Measurements from ENCODE around the gene DNAJC15. TPM values are rescaled to one million over a fixed set of nuclear protein-coding genes. Genes with fewer than 3 reads are reported as not detected.

DNAJC15 gene
- total RNA-seq, 2 donors from 2014 or later = 7.6 to 10.7 TPM

- Histone ChIP-seq H3K36me3 (no peaks in the 10 kb centered on the region), H3K4me3 (no peak overlapping the region), H3K9me3 (no peaks in the 10 kb centered on the region), H3K27me3 (replicated peaks; ENCODE audit: insufficient read depth) (no peaks in the 10 kb centered on the region), H3K27ac (no peak overlapping the region), H3K4me1 (ENCODE audit: control insufficient read depth in 1 of 2, low read depth in 2 of 2) (no peaks in the 10 kb centered on the region)
- ATAC-seq (ENCODE audit: insufficient number of reproducible peaks, low FRiP score, low read depth) (no peak), DNase-seq (ENCODE audit: low spot score) (no peak)
- TF ChIP-seq, protein P1, sequence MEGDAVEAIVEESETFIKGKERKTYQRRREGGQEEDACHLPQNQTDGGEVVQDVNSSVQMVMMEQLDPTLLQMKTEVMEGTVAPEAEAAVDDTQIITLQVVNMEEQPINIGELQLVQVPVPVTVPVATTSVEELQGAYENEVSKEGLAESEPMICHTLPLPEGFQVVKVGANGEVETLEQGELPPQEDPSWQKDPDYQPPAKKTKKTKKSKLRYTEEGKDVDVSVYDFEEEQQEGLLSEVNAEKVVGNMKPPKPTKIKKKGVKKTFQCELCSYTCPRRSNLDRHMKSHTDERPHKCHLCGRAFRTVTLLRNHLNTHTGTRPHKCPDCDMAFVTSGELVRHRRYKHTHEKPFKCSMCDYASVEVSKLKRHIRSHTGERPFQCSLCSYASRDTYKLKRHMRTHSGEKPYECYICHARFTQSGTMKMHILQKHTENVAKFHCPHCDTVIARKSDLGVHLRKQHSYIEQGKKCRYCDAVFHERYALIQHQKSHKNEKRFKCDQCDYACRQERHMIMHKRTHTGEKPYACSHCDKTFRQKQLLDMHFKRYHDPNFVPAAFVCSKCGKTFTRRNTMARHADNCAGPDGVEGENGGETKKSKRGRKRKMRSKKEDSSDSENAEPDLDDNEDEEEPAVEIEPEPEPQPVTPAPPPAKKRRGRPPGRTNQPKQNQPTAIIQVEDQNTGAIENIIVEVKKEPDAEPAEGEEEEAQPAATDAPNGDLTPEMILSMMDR (IDR thresholded peaks at IDR 0.05) = no peak
These were observed 7.2 kb upstream of the DNAJC15 start for GRCh38 chr13:43016226-43016625.

DNA sequence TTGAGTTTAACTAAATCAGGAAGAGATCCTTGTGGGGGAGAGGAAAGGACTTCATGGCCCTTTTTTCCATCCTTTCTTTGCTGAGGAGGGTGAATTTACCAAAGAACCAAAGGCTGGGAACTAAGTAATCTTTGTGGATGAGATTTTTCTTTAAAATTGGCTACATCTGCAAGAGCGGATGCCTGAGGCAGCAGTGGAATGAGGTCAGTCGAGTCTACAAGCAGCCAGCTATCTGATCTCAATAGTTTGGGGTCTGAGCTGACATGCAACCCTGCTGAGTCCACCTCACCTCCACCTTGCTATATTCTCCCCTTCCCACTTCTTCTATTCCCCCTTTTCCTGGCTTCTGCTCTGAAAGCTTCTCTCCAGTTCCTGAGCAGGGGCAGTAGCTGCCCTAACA is 3.6 kb upstream of the DNAJC15 start:
- Histone ChIP-seq H3K4me1 (ENCODE audit: control insufficient read depth in 1 of 2, low read depth in 2 of 2) (peaks cover 0 to 14% of the 10 kb centered on the region in 2 donors), H3K4me3 (no peak overlapping the region), H3K27me3 (replicated peaks; ENCODE audit: insufficient read depth) (no peaks in the 10 kb centered on the region), H3K27ac (no peak overlapping the region), H3K36me3 (no peaks in the 10 kb centered on the region), H3K9me3 (no peaks in the 10 kb centered on the region)
- ATAC-seq (ENCODE audit: insufficient number of reproducible peaks, low FRiP score, low read depth) = no peak
- TF ChIP-seq, protein P1 (IDR thresholded peaks at IDR 0.05) = no peak
- DNase-seq (ENCODE audit: low spot score) = no peak

GRCh38 chr13:43020794-43021193 is 2.6 kb upstream of the DNAJC15 start:
- no peak for ATAC-seq (ENCODE audit: insufficient number of reproducible peaks, low FRiP score, low read depth)
- TF ChIP-seq, protein P1 (IDR thresholded peaks at IDR 0.05) = no peak
- Histone ChIP-seq H3K27me3 (replicated peaks; ENCODE audit: insufficient read depth) (no peaks in the 10 kb centered on the region), H3K4me1 (ENCODE audit: control insufficient read depth in 1 of 2, low read depth in 2 of 2) (peaks cover 3 to 24% of the 10 kb centered on the region in 2 donors), H3K9me3 (no peaks in the 10 kb centered on the region), H3K36me3 (no peaks in the 10 kb centered on the region), H3K4me3 (no peak overlapping the region), H3K27ac (no peak overlapping the region)
- DNase-seq (ENCODE audit: low spot score) = no peak

DNA sequence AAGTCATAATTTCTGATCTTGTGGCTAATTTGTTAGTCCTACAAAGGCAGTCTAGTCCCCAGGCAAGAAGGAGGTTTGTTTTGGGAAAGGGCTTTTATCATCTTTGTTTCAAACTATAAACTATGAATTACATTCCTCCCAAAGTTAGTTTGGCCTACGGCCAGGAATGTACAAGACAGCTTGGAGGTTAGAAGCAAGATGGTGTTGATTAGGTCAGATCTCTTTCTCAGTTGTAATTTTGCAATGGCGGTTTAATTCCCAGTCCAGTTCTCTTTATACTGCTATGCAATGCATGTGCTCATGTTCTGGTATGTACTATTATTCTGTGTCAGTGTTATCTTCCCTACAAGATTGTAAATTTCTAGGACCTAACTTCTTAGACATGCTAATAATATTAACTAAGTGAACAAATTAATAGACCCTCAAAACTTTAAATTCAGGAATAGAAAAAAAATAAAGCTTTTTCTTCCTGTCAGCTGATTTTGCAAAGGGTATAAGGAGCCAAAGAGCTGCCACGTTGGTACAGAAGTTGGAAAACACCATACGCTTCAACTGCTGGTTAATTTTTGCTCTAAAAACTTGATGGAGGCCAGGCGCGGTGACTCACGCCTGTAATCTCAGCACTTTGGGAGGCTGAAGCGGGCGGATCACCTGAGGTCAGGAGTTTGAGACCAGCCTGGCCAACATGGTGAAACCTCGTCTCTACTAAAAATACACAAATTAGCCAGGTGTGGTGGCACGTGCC is 1.3 kb upstream of the DNAJC15 start:
- no peak overlapping the region for H3K4me3 ChIP-seq
- no peaks in the 10 kb centered on the region for H3K36me3 ChIP-seq
- no peak overlapping the region for H3K27ac ChIP-seq
- H3K4me1 ChIP-seq (ENCODE audit: control insufficient read depth in 1 of 2, low read depth in 2 of 2) = peaks cover 9 to 34% of the 10 kb centered on the region in 2 donors
- no peaks in the 10 kb centered on the region for H3K9me3 ChIP-seq
- no peaks in the 10 kb centered on the region for H3K27me3 ChIP-seq (replicated peaks; ENCODE audit: insufficient read depth)
- TF ChIP-seq, protein P1 (IDR thresholded peaks at IDR 0.05) = no peak
- ATAC-seq (ENCODE audit: insufficient number of reproducible peaks, low FRiP score, low read depth) (no peak), DNase-seq (ENCODE audit: low spot score) (no peak)

- Histone ChIP-seq H3K9me3 (no peaks in the 10 kb centered on the region), H3K4me3 (peak overlapping the region; percentile 83), H3K27ac (peak overlapping the region; percentile 71 to 84), H3K4me1 (ENCODE audit: control insufficient read depth in 1 of 2, low read depth in 2 of 2) (peaks cover 9 to 34% of the 10 kb centered on the region in 2 donors), H3K27me3 (replicated peaks; ENCODE audit: insufficient read depth) (no peaks in the 10 kb centered on the region), H3K36me3 (no peaks in the 10 kb centered on the region)
- DNase-seq (ENCODE audit: low spot score) = no peak
- ATAC-seq (ENCODE audit: insufficient number of reproducible peaks, low FRiP score, low read depth) = no peak
- TF ChIP-seq, protein P1 (IDR thresholded peaks at IDR 0.05) = no peak
These were observed 475 bp upstream of the DNAJC15 start for GRCh38 chr13:43022934-43023288.
